Right ventricle myocardium superior (tissue), 1 donor: ENCODE data around the gene LDLRAD4. TPM values are rescaled to one million over a fixed set of nuclear protein-coding genes. Genes with fewer than 3 reads are reported as not detected.
A peak's percentile ranks its signal among the peaks of the same experiment; 100 is the strongest.

Experiments
- ATAC-seq: fragments of 200-7000 bp; cut with Tn5 transposase; one replicate; pipeline ENCODE4 v1.9.1; 2020; ENCODE audit warnings: mild to moderate bottlenecking; ENCODE audit not compliant: poor library complexity
- DNase-seq: peaks from one replicate; pipeline ENCODE4 v3.0.0-alpha.2; 2020
- intact Hi-C: fragments of 100-400 bp; cut with DNase I; formaldehyde crosslinking; loops from one replicate; pipeline ENCODE4 v1.11.2; 2022
- total RNA-seq: library from RNA; stranded (reverse); fragmentation: NEBNext Ultra II Directional; extraction: Animal tissue kit (Norgen Biotek cat#: 25700); gene quantifications from one replicate; pipeline ENCODE4 v1.2.1, GENCODE V29; 2021
- donor health status: DM: no; HTN: yes; CAD: no; lungs with severe emphysema.

Gene LDLRAD4
- total RNA-seq, 1 donor from 2014 or later, result 29.3 TPM

- DNase-seq, result no peak
- intact Hi-C loops, result loop anchor here (10.0 kb wide), 1 partner anchor 254 kb away; no protein-coding TSS in a partner anchor
- ATAC-seq, result no peak
These were observed 51.8 kb downstream of the LDLRAD4 start for GRCh38 chr18:13270279-13270855.

GRCh38 chr18:13271302-13271911 lies 52.8 kb downstream of the LDLRAD4 start:
- peak; percentile 67 for DNase-seq
- intact Hi-C loops, result loop anchor here (10.0 kb wide), 1 partner anchor 253 kb away; no protein-coding TSS in a partner anchor

GRCh38 chr18:13272416-13272815 lies 53.9 kb downstream of the LDLRAD4 start:
- intact Hi-C loops, result loop anchor here (10.0 kb wide), 1 partner anchor 252 kb away; no protein-coding TSS in a partner anchor
- peak; percentile 73 for DNase-seq
- peak; percentile 76 for ATAC-seq

More at GRCh38 chr18:13271302-13271911, 52.8 kb downstream of the LDLRAD4 start:
- peak; percentile 85 for ATAC-seq

- intact Hi-C loops, result loop anchor here (10.0 kb wide), 1 partner anchor 251 kb away; no protein-coding TSS in a partner anchor
- no peak for DNase-seq
- no peak for ATAC-seq
These were observed 55.2 kb downstream of the LDLRAD4 start for GRCh38 chr18:13273800-13274199.

- DNase-seq (no peak), ATAC-seq (no peak)
- intact Hi-C loops, result loop anchor here (10.0 kb wide), 1 partner anchor 250 kb away; no protein-coding TSS in a partner anchor
These were observed 56.5 kb downstream of the LDLRAD4 start for GRCh38 chr18:13275075-13275474.

GRCh38 chr18:13276530-13277520 lies 58.3 kb downstream of the LDLRAD4 start:
- no peak for ATAC-seq
- DNase-seq, result no peak
- intact Hi-C loops, result loop anchor here (10.0 kb wide), 1 partner anchor 248 kb away; no protein-coding TSS in a partner anchor

- intact Hi-C loops, result loop anchor here (10.0 kb wide), 1 partner anchor 247 kb away; no protein-coding TSS in a partner anchor
- ATAC-seq (no peak), DNase-seq (no peak)
These were observed 59.6 kb downstream of the LDLRAD4 start for GRCh38 chr18:13278062-13278630.

GRCh38 chr18:13279181-13280069 lies 60.9 kb downstream of the LDLRAD4 start:
- ATAC-seq (no peak), DNase-seq (no peak)
- intact Hi-C loops, result loop anchor here (10.0 kb wide), 1 partner anchor 245 kb away; no protein-coding TSS in a partner anchor

- DNase-seq (no peak), ATAC-seq (no peak)
- intact Hi-C loops, result no loop called here
These were observed 61.7 kb downstream of the LDLRAD4 start for GRCh38 chr18:13280070-13280795.

GRCh38 chr18:13281406-13281805 lies 62.8 kb downstream of the LDLRAD4 start:
- DNase-seq, result no peak

GRCh38 chr18:13283746-13284145 lies 65.2 kb downstream of the LDLRAD4 start:
- no peak for ATAC-seq
- intact Hi-C loops, result no loop called here
- no peak for DNase-seq

More at GRCh38 chr18:13281406-13281805, 62.8 kb downstream of the LDLRAD4 start:
- intact Hi-C loops, result no loop called here
- ATAC-seq, result no peak

- intact Hi-C loops, result no loop called here
- DNase-seq, result no peak
- ATAC-seq, result peak; percentile 46
These were observed 65.9 kb downstream of the LDLRAD4 start for GRCh38 chr18:13284330-13285027.

GRCh38 chr18:13285874-13286273 lies 67.3 kb downstream of the LDLRAD4 start:
- intact Hi-C loops, result no loop called here
- no peak for ATAC-seq
- DNase-seq, result no peak

GRCh38 chr18:13286456-13287125 lies 68.0 kb downstream of the LDLRAD4 start:
- DNase-seq, result no peak
- intact Hi-C loops, result no loop called here
- no peak for ATAC-seq

- DNase-seq (no peak), ATAC-seq (no peak)
- intact Hi-C loops, result no loop called here
These were observed 68.8 kb downstream of the LDLRAD4 start for GRCh38 chr18:13287372-13287771.
